Endothelial cell of umbilical vein (primary cell): ENCODE measurements around the gene ZBTB37. TPM values are rescaled to one million over a fixed set of nuclear protein-coding genes. Genes with fewer than 3 reads are reported as not detected.
A peak's percentile ranks its signal among the peaks of the same experiment; 100 is the strongest.
"Not testable (repeated sequence)": the region's sequence is repeated elsewhere in the genome, so short reads cannot be mapped to it uniquely, and the experiment has no call there.

Source experiments
- BruUV-seq: library from RNA; stranded (reverse); fragments of 400-500 nt; replicated peaks from 2 replicates; lab custom pipeline; 2021; lab: Mats Ljungman, UMichigan
- CTCF ChIA-PET: fragments of 300-600, 350-600 bp; sonication (Branson Sonifier 250); formaldehyde crosslinking; loops from one replicate; lab custom pipeline; 2021; ENCODE audit warnings: antibody characterized with exemption, inconsistent platforms; lab: Charles Lee
- POLR2A ChIA-PET: fragments of 300-600, 350-600 bp; sonication (Branson Sonifier 250); formaldehyde crosslinking; loops from one replicate; lab custom pipeline; 2021; ENCODE audit warnings: antibody characterized with exemption, inconsistent platforms; lab: Charles Lee
- DNase-seq: peaks from one replicate; pipeline ENCODE4 v3.0.0-alpha.2; 2011; ENCODE audit warnings: low read depth, low spot score
- FAIRE-seq: peaks from 2 replicates; lab custom pipeline; 2011; peaks lifted over from hg19 to GRCh38; lab: Jason Lieb, UNC
- H2AFZ ChIP-seq: 2 replicates; pipeline ENCODE4 v1.6.0; 2012; ENCODE audit warnings: low read depth, low read length, control low read depth, inconsistent platforms
- H3K27ac ChIP-seq: 2 replicates; pipeline ENCODE4 v1.5.1; 2011; ENCODE audit warnings: low read depth, mild to moderate bottlenecking, control low read depth, low read length, moderate library complexity; ENCODE audit not compliant: insufficient read depth
- H3K27me3 ChIP-seq, 2 experiments: 2 replicates each; pipeline versions ENCODE4 v1.6.0 to v1.6.1; 2011; ENCODE audit warnings: low read length in 2 of 2, mixed read lengths in 1 of 2; ENCODE audit not compliant: control insufficient read depth in 2 of 2, insufficient read depth in 2 of 2
- H3K36me3 ChIP-seq, 2 experiments: 2 replicates in 1 of 2; 3 replicates in 1 of 2; pipeline ENCODE4 v1.5.1; 2011; ENCODE audit warnings: low read length in 2 of 2, mild to moderate bottlenecking in 1 of 2, moderate library complexity in 1 of 2; ENCODE audit not compliant: control insufficient read depth in 2 of 2, insufficient read depth in 2 of 2; ENCODE audit errors: extremely low read depth in 1 of 2
- H3K4me1 ChIP-seq: 3 replicates; pipeline ENCODE4 v1.5.1; 2011; ENCODE audit warnings: mild to moderate bottlenecking, low read length; ENCODE audit not compliant: control insufficient read depth, insufficient read depth; ENCODE audit errors: extremely low read depth
- H3K4me2 ChIP-seq: 2 replicates; pipeline ENCODE4 v1.6.1; 2011; ENCODE audit warnings: low read length, control low read depth, mixed read lengths; ENCODE audit not compliant: insufficient read depth
- H3K4me3 ChIP-seq, 3 experiments: fragments of 200-600 bp in 1 of 3; sonication (generic), shearing (Covaris generic) in 1 of 3; replicated peaks in 1 of 3; 2 replicates each; pipeline ENCODE4 v1.5.1; 2011 to 2016; ENCODE audit warnings: control low read depth in 3 of 3, low read length in 3 of 3, mild to moderate bottlenecking in 2 of 3, inconsistent platforms in 1 of 3, low read depth in 1 of 3, moderate library complexity in 1 of 3; ENCODE audit not compliant: insufficient read depth in 1 of 3
- H3K79me2 ChIP-seq: 2 replicates; pipeline ENCODE4 v1.6.0; 2012; ENCODE audit warnings: low read length, inconsistent platforms; ENCODE audit not compliant: control insufficient read depth, insufficient read depth
- H3K9ac ChIP-seq: replicated peaks from 2 replicates; pipeline ENCODE3; 2011; ENCODE audit warnings: low read length, control low read depth; ENCODE audit not compliant: insufficient read depth; ENCODE audit errors: extremely low read depth
- H3K9me1 ChIP-seq: replicated peaks from 3 replicates; pipeline ENCODE4 v1.6.0; 2011; ENCODE audit warnings: mild to moderate bottlenecking, low read length; ENCODE audit not compliant: control insufficient read depth, insufficient read depth; ENCODE audit errors: extremely low read depth
- H3K9me3 ChIP-seq: replicated peaks from 2 replicates; pipeline ENCODE4 v1.5.1; 2012; ENCODE audit warnings: low read length, inconsistent platforms; ENCODE audit not compliant: control insufficient read depth, insufficient read depth
- H4K20me1 ChIP-seq: replicated peaks from 2 replicates; pipeline ENCODE3; 2011; ENCODE audit warnings: mild to moderate bottlenecking, low read length; ENCODE audit not compliant: control insufficient read depth, insufficient read depth; ENCODE audit errors: extremely low read depth
- MYC ChIP-seq: IDR thresholded peaks from one replicate; pipeline ENCODE4 v1.6.1; 2011; ENCODE audit warnings: mild to moderate bottlenecking, low read depth, low read length
- POLR2A ChIP-seq: IDR thresholded peaks from 2 replicates; pipeline ENCODE4 v1.6.1; 2012; ENCODE audit warnings: low read depth, mild to moderate bottlenecking, control low read depth, low read length
- POLR2AphosphoS5 ChIP-seq: IDR thresholded peaks from 2 replicates; pipeline ENCODE4 v1.6.1; 2012; ENCODE audit warnings: low read depth, mild to moderate bottlenecking, control low read depth, low read length, moderate library complexity; ENCODE audit not compliant: insufficient read depth
- dilution Hi-C: fragments of 300-500 bp; cut with MboI; formaldehyde crosslinking; loops from one replicate; pipeline ENCODE4 v1.15.0; 2019; ENCODE audit warnings: low sequenced_read_pairs; ENCODE audit not compliant: extremely low pct_ligation_motif_present
- intact Hi-C: fragments of 100-400 bp; cut with micrococcal nuclease; formaldehyde crosslinking; loops from one replicate; pipeline ENCODE4 v1.10.0; 2022
- polyA plus RNA-seq, 4 experiments: library from polyadenylated mRNA; depleted of rRNA in 3 of 4; stranded (reverse) in 3 of 4; unstranded in 1 of 4; fragments of >200 nt; gene quantifications; 2 replicates each; pipeline versions ENCODE4 v1.2.1 to v1.2.3, GENCODE V29; 2011 to 2012; ENCODE audit warnings: missing spikeins in 1 of 4
- total RNA-seq: library from RNA; stranded (reverse); gene quantifications from 2 replicates; pipeline ENCODE4 v1.2.3, GENCODE V29; 2021

Gene ZBTB37
- total and polyA plus RNA-seq, 2 donors (not counting 3 experiments of a cell fraction or from before 2014, with no cell fraction given): 0.94 to 5.9 TPM

- no peak for FAIRE-seq
- POLR2A ChIA-PET: interaction anchor here (2.2 kb wide), 1 partner anchor 8 kb away, joined by 10 read pairs; no protein-coding TSS in a partner anchor
- CTCF ChIA-PET: interaction anchor here (2.1 kb wide), 1 partner anchor 37 kb away, joined by 6 read pairs; the partner anchor contains the start of genes CENPL and DARS2
Observed at GRCh38 chr1:173861731-173862145, 6.4 kb upstream of the ZBTB37 start.

GRCh38 chr1:173862146-173862768, 5.9 kb upstream of the ZBTB37 start:
- H3K36me3 ChIP-seq: peaks cover 18 to 45% of the 10 kb centered on the region in 2 experiments
- H3K27ac ChIP-seq, FAIRE-seq, H2AFZ ChIP-seq, H4K20me1 ChIP-seq, dilution Hi-C loops, DNase-seq, H3K4me3 ChIP-seq, H3K4me2 ChIP-seq, H3K9me3 ChIP-seq, CTCF ChIA-PET, H3K9me1 ChIP-seq, intact Hi-C loops, BruUV-seq, H3K27me3 ChIP-seq, H3K9ac ChIP-seq: not testable (repeated sequence)
- H3K4me1 ChIP-seq: peaks cover 19% of the 10 kb centered on the region
- POLR2A ChIA-PET: interaction anchor here (0.5 kb wide), 1 partner anchor 89 kb away, joined by 3 read pairs; no protein-coding TSS in a partner anchor
- TF ChIP-seq POLR2A: peak; percentile 68
- peak; percentile 20 for TF ChIP-seq POLR2AphosphoS5
- H3K79me2 ChIP-seq: peaks cover 32% of the 10 kb centered on the region

More at GRCh38 chr1:173861731-173862145, 6.4 kb upstream of the ZBTB37 start:
- no peaks in the 10 kb centered on the region for H3K9me3 ChIP-seq
- intact Hi-C loops: no loop called here
- no peak overlapping the region for H3K27ac ChIP-seq
- no peak overlapping the region for H2AFZ ChIP-seq
- H3K27me3 ChIP-seq: no peaks in the 10 kb centered on the region
- no peak overlapping the region for H3K4me3 ChIP-seq
- no peaks in the 10 kb centered on the region for H3K9me1 ChIP-seq
- dilution Hi-C loops: no loop called here
- H3K4me2 ChIP-seq: no peak overlapping the region
- peaks cover 18 to 48% of the 10 kb centered on the region in 2 experiments for H3K36me3 ChIP-seq
- TF ChIP-seq POLR2A (peak; percentile 62), MYC (no peak), POLR2AphosphoS5 (peak; percentile 52)
- no peak for DNase-seq
- no TSS peak for BruUV-seq
- peaks cover 6% of the 10 kb centered on the region for H4K20me1 ChIP-seq
- H3K79me2 ChIP-seq: peaks cover 27% of the 10 kb centered on the region
- H3K9ac ChIP-seq: no peak overlapping the region
- H3K4me1 ChIP-seq: peaks cover 19% of the 10 kb centered on the region
